ENCODE results near the gene PAPPA.

- TF ChIP-seq CTCF (IDR thresholded peaks at IDR 0.05; ENCODE audit: low read depth, low read length) (no peak), POLR2A (IDR thresholded peaks at IDR 0.05; ENCODE audit: extremely low read depth, insufficient read length) (no peak), MYC (IDR thresholded peaks at IDR 0.05; ENCODE audit: low read depth, low read length) (no peak), MAX (IDR thresholded peaks at IDR 0.05; ENCODE audit: low read depth, low read length) (no peak)
Measured at GRCh38 chr9:116404228-116404627, 250.6 kb downstream of the PAPPA start.
